ENCODE measurements around the gene KCTD20.

Gene KCTD20

DNA sequence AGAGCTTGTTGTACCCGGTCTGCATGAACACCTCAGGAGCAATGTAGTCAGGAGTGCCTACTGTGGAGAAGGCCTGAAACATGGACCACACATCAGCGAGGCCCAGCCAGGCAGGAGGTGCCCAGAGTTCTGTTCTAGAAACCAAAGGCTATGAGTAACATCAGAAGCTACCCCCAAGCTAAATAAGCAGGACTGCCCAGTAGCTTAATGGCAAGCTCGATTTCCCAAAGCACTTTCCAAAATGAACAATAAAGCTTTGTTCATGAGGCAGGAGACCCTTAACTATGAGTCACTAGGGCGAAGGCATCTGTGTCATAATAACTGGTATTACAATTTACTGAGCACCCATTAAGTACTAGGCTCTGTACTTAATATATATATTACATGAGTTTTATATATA, 57.1 kb downstream of the KCTD20 start:
- DNase-seq: no peak

GRCh38 chr6:36501686-36502085, 58.9 kb downstream of the KCTD20 start:
- DNase-seq: no peak

- no peak for DNase-seq
These were observed 61.4 kb downstream of the KCTD20 start for GRCh38 chr6:36504181-36504580.

DNA sequence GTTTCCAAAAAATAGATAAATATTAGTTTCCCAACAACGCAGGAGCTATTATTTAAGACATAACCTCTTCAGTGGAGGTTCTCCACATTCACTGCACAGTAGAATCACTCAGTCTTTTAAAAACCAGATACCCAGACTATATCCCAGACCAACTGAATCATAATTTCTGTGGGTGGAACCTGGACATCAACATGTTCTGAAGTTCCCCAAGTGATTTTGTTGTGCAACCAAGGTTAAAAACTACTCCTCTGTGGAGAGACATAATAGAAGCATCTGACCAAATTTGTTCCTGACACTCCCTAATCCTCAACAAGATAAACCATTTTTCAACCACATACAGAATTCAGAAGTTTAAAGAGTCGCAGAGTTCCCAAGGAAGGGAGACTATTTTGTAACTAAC, 62.2 kb downstream of the KCTD20 start:
- no peak for DNase-seq

- no peak for DNase-seq
These were observed 63.1 kb downstream of the KCTD20 start for GRCh38 chr6:36505744-36506534.

DNA sequence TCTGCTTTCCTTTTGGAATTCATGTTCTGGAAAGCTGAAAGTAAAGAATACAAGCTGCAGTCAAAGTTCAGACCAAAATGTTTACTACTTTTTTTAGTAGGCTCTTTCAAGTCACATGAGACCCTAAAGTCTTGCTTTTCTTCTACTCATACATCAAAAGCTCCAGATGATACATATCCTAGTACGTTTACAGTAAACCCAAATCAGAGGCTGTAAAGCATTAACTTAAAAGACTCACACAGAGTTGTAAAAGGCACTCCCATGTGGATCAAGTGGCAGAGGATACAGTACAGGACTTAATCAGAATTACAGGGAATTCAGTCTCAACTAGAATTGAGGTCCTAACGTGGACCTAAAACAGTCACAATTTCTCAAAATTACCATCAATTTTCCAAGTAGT, 63.8 kb downstream of the KCTD20 start:
- no peak for DNase-seq

DNA sequence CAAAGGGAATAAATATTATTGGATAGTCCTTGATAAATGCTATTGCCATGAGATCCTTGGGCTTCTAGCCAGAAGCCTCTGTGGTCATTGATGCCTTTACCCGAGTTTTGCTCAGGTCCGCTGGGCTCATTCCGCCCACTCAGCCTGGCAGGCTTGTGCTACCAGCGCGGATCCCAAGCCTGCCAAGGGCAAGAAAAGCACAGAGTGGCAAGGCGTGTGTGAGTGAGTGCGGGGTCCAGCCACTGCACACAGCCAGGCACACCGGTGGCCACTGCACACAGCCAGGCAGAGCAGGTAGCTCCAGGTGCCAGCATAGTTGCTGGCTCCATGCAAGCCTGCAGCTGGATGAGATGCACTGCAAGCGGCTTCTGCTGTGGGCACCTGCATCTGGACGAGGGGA, 65.7 kb downstream of the KCTD20 start:
- no peak for DNase-seq

DNA sequence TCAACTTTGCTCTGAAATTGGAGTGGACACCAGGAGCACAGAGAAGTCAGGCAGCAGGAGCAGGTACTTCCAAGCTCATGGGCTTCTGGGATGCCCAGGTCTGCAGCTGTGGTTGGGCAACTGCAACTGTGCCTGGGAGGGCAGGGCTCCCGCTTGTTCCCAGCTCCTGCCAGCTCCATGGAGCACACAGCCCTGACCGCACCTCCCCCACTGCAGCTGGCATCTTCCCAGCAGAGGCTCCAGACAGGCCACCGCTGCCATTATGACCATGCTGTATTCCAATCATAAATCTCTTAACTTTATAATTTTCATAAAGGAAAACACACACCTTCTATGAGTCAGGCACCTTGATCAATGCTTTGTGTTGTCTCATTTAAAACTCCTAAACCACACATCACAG, 67.6 kb downstream of the KCTD20 start:
- no peak for DNase-seq

DNA sequence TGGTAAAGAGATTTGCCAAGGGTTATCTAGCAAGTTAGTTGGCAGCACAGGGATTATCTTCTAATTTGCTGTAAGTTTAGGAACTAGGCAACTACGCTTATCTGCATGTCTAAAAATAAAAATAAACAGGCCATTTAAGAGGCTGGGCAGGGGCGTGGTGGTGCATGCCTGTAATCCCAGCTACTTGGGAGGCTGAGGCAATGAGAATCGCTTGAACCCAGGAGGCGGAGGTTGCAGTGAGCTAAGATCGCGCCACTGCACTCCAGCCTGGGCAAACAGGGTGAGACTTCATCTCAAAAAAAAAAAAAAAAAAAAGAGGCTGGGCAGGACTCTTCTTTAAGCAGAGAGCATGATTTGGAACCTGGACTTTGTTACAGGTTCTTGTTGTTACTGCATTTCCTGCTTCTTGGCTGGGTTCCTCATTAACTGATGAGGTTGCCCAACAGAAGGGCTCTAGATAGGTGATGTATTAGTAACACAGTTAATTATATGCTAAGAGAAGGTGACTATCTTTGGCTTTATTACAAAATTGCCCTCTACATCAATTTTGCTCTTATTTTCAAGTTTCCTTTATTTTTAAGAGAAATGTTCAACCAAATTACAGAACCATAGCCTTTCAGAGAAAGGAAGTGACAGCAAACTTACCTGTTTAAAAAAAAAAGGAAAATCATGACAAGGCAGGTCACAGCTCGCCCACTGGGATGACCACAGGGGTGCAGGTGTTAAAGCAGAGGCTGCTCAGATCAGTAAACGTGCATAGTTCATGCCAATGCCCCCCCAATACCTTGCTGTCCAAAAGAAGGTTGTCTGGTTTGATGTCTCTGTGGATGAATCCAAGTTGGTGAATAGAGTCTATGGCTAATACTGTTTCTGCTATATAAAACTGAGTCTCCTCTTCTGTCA, 72.0 kb downstream of the KCTD20 start:
- DNase-seq: no peak

DNA sequence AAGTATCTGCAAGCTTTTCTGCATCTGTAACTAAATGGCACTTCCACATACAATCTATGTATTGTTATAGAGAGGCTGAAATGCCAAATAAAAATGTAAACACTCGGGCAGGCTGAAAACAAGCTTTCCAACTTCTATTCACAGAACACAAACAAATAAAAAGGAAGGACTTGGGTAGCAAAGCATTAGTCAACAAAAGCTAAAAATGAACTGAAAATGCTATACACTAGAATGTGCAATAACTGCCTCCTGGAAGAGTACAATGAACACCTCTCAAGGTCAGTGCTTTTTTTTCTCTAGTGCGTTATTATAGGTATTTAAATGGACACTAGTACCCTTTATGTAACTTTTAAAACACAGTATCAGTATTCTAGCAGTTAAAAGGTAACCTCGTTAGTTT, 73.0 kb downstream of the KCTD20 start:
- DNase-seq: no peak

DNA sequence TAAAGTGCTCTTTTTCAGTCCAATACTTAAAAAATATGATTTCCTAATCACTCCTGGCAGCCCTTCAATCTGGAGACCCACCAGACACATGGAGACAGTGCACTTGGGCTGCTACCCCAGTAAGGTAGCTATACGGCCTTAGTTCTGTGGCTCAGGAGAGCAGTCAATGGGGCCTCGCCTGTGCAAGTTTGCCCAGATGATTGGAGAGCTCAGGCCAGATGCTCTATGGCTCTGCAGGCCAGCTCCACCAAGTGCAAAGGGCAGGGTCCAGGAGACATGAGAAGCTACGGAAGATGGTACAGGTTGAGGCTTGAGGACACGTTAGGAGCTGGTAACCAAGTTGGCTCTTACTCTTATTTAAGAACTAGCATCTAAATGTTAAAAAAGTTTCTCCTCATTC, 73.8 kb downstream of the KCTD20 start:
- no peak for DNase-seq

GRCh38 chr6:36516988-36517387, 74.2 kb downstream of the KCTD20 start:
- no peak for DNase-seq

- no peak for DNase-seq
These were observed 74.6 kb downstream of the KCTD20 start for GRCh38 chr6:36517408-36517807.

GRCh38 chr6:36519352-36519751, 76.6 kb downstream of the KCTD20 start:
- no peak for DNase-seq

GRCh38 chr6:36523451-36523850, 80.7 kb downstream of the KCTD20 start:
- DNase-seq: no peak

- no peak for DNase-seq
These were observed 81.2 kb downstream of the KCTD20 start for GRCh38 chr6:36523936-36524499.

DNA sequence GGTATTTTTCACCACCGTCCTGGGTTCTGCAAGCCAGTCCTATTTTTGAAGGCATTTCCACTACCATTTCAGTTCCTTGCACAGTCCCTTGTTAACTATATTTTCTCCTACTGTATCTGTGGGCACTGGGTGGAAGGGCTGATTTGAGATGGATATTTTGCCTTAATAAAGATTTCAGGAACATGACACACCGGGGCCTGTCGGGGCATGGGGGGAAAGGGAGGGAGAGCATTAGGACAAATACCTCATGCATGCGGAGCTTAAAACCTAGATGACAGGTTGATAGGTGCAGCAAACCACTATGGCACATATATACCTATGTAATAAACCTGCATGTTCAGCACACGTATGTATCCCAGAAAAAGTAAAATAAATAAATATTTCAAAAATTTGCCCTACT, 82.1 kb downstream of the KCTD20 start:
- DNase-seq: no peak

DNA sequence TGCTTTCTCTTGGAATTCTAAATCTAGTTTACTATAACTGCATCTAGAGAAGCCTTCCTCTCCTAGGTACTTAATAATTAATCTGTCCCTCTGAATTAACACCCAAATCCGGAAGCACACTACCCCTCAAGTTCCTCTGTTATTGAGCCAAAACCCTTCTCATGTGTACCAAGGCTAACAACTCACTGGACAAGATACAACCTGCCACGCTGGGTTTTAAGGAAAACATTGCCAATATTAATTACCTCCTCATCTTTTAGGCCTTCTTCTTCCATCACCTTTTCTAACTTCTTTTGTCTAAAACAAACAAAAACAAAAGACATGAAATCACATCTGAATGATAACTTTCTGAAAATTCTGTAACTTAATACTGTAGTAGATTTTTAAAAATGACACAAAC, 82.5 kb downstream of the KCTD20 start:
- DNase-seq: no peak

GRCh38 chr6:36526066-36526465, 83.3 kb downstream of the KCTD20 start:
- no peak for DNase-seq

DNA sequence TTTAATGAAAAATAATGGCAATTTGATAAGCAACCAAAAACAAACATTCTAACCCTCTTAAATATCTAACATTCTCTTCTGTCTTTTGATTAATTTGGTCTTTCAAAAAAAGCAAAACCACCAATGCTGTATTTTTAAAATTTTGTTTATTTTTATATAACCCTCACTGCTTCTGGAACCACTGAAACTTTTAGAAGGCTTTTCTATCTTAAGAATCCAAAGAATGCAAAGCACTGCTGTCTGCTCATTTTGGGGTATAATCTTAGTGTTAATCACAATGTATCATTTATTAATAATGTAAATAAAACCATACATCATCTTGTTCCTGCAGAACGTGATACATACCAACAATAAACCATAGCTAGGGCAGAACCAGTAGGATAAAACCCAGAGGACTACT, 90.5 kb downstream of the KCTD20 start:
- DNase-seq: no peak

GRCh38 chr6:36536873-36537547, 94.2 kb downstream of the KCTD20 start:
- no peak for DNase-seq

- DNase-seq: no peak
These were observed 97.2 kb downstream of the KCTD20 start for GRCh38 chr6:36539814-36540568.
